GM12873 (cell line): ENCODE measurements around the gene MACROD1.
A peak's percentile ranks its signal among the peaks of the same experiment; 100 is the strongest.

Source experiments
- TF ChIP-seq, protein P1 (sequence below): IDR thresholded peaks from 2 replicates; pipeline ENCODE4 v1.5.1; 2012; ENCODE audit warnings: low read depth, mild to moderate bottlenecking, moderate library complexity, low read length, control low read depth; ENCODE audit not compliant: insufficient read depth; ENCODE audit errors: missing control alignments

Gene MACROD1

DNA sequence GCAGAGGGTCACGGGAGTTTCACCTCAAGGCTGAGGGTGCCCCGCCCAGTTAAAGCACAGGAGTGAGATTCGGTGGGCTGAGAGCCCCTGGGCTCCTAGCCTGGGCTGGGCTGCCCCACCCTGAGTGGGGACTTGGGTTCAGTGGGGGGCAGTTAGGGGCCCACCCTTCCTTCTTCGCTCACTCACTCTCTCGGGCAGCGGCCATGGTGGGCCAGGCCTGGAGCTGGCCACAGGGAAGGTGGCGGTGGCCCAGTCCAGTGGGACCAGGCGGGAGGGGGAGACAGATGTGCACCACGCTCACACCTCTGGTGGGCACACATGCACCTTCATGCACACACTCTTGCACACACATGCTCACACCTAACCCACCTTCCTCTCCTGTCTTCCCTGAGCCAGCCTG, 124.1 kb downstream of the MACROD1 start:
- TF ChIP-seq, protein P1, sequence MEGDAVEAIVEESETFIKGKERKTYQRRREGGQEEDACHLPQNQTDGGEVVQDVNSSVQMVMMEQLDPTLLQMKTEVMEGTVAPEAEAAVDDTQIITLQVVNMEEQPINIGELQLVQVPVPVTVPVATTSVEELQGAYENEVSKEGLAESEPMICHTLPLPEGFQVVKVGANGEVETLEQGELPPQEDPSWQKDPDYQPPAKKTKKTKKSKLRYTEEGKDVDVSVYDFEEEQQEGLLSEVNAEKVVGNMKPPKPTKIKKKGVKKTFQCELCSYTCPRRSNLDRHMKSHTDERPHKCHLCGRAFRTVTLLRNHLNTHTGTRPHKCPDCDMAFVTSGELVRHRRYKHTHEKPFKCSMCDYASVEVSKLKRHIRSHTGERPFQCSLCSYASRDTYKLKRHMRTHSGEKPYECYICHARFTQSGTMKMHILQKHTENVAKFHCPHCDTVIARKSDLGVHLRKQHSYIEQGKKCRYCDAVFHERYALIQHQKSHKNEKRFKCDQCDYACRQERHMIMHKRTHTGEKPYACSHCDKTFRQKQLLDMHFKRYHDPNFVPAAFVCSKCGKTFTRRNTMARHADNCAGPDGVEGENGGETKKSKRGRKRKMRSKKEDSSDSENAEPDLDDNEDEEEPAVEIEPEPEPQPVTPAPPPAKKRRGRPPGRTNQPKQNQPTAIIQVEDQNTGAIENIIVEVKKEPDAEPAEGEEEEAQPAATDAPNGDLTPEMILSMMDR: no peak

DNA sequence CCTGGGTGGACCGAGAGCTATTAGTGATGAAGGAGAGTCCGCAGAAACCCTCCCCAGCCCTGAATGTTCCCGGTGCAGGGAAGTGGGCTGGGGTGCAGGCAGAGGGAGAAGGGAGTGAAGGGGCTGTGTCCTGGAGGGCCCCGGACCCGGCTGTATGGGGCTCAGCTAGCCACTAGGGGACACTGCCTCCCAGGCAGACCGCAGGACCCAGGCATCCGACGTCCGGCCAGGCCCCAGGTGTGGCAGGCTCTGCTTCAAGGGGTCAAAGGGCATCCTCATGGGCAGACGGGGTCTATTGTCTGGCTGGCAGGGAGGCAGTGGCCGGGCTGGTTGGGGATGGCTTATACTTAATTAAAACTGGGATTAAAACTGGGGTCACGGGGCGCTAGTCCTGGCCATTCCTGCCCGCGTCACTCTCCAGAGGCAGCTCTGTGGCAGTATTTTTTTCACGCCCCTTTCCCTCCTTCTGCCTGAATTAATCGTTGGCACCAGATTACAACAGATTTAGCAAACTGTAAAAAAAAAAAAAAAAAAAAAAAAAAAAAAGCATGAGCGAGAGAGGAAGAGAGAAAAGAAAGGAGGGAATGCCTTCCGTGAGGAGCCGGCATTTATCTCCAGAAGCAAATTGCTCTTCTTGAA, 125.1 kb downstream of the MACROD1 start:
- TF ChIP-seq, protein P1: peak; percentile 38

DNA sequence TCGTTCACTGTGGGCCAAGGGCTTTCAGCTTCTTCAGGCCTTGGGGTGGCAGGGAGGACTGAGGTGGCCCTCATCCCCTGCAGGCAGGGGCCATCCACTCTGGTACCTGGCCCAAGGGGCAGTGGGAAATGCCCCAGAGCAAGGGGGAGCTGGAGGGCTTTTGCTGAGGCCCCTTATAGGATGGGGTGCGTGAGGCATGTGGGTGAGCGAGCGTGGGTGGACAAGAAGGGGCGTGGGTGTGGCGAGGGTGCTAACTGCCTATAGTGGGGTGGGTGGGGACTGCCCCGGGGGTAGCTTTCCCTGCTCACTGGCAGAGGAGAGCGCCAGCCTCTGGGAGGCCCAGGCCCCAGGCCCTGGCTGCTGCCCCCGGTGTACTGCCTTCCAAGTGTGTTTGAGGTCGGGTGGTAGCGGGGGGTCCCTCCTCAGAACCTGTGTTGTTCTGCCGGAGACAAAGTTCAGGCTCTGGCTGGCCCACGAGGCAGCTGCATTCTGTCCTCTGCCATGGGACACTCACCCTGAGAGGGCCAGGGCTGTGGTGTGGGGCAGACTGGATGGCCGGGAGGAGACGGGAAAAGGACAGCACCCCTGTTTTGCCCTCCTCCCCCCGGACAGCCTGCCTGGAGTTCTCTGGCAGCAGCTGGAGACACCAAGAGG, 126.8 kb downstream of the MACROD1 start:
- TF ChIP-seq, protein P1: no peak

DNA sequence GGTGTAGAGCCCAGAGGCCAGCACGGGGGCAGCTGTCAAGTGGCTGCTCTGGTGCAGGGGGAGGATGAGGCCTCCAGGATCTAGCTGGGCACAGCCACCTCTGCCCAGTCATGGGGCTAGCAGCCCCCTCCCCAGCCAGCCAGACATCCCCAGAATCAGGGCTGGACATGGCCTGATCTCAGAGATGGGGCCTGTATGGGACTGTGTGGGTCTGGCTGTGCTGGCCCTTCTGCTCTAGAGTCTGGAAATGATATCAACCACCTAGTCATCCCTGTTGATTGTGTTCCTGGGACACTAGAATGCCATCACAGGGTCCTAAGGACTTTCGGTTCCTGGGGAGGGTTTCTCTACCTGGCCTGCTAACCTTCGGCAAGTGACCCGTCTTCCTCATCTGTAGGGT, 127.4 kb downstream of the MACROD1 start:
- TF ChIP-seq, protein P1: no peak

DNA sequence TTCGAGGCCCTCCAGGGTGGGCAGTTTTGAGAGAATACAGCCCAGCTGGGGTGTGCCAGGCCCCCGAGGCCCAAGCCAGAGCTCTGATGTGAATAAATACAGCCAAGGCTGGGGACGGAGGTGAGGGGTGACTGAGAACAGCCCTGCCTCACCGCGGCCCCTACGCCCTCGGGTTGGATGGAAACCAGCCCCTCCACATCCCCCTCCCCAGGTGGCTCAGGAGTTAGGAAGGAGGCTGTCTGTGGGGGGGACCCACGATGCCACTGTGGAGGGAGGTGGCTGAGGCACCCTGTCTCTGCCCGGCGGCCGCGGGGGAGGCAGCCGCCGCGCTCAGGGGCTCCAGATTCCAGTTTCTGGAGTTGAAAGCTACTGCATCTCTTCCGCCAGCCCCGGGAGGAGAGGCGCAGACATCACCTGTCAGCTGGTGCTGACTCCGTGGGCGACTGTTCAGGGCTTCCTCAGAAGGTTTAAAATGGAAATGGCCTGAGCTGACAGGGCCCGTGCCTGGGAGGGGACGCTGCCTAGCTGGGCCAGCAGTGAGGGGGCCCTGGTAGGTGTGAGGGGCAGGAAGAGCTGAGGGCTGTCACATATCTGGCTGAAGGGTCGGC, 128.8 kb downstream of the MACROD1 start:
- TF ChIP-seq, protein P1: no peak

DNA sequence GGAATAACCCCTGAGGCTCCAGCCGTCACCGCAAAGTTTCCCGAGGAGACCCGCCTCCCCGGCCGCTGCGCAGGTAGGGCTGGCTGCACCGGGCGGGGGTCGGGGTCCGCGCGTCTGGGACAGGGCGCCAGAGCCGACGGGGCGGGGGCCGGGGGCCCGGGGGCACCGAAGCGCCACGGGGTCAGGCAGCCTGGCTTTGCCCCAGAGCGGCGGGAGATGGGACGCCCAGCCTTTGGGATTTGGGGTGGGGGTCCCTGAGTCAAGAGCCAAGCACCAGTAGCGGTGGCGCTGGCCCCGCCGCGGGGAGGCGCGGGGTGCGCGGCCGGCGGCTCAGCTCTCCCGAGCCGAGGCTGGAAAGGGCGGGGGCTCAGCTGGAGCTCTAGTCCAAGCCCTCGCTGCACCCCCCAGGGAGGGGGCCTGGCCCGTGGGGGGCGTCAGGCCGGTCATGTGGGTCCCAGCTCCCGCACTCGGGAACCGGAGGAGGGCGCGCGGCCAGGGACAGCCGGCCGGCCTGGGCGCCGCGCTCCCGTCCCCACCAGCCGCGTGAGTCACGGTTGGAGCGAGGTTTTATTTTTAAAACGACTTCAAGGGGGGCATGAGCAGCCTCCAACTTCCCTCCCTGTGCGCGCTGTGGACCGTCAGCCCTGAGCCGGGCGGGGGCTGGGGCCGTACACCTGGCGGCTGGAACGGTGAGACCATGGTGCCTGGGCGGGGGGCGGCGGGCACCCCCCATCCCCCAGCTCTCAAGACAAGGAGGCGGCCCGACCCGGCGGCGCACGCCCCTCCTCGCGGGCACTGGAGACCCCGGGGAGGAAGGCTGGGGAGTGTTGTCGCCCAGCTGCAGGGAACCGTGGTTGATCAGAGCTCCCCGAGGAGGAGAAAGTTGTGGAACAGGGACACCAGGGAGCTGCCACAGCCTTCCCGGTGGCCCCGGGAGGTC, 129.6 kb downstream of the MACROD1 start:
- TF ChIP-seq, protein P1: no peak
